Lung (tissue), 12 donors: ENCODE data around the gene EPB41L3. TPM values are rescaled to one million over a fixed set of nuclear protein-coding genes. Genes with fewer than 3 reads are reported as not detected.

Experiments
- ATAC-seq: fragments of 200-7000 bp; cut with Tn5 transposase; one replicate; pipeline ENCODE4 v1.9.1; 2020; ENCODE audit warnings: moderate number of reproducible peaks; ENCODE audit not compliant: insufficient read depth, low FRiP score
- DNase-seq, 3 donors: peaks; one replicate each; pipeline ENCODE4 v3.0.0-alpha.2; 2013 to 2017
- H3K27ac ChIP-seq, 2 donors: one replicate each; pipeline ENCODE4 v1.5.1; 2013; ENCODE audit warnings: mild to moderate bottlenecking in 2 of 2, moderate library complexity in 2 of 2, control low read depth in 1 of 2, inconsistent platforms in 1 of 2, low read depth in 1 of 2, low read length in 1 of 2
- H3K27me3 ChIP-seq, 3 donors: one replicate each; pipeline ENCODE4 v1.5.1; 2013; ENCODE audit warnings: low read length in 2 of 3; ENCODE audit not compliant: control insufficient read depth in 3 of 3, insufficient read depth in 3 of 3
- H3K36me3 ChIP-seq, 4 donors: one replicate each; pipeline ENCODE4 v1.5.1; 2013; ENCODE audit warnings: low read length in 4 of 4, mild to moderate bottlenecking in 1 of 4, moderate library complexity in 1 of 4; ENCODE audit not compliant: control insufficient read depth in 4 of 4, insufficient read depth in 4 of 4
- H3K4me1 ChIP-seq, 5 donors: one replicate each; pipeline ENCODE4 v1.5.1; 2013; ENCODE audit warnings: low read length in 5 of 5, mild to moderate bottlenecking in 2 of 5, moderate library complexity in 1 of 5; ENCODE audit not compliant: control insufficient read depth in 5 of 5, insufficient read depth in 5 of 5
- H3K4me3 ChIP-seq: one replicate; pipeline ENCODE4 v1.5.1; 2013; ENCODE audit warnings: mild to moderate bottlenecking, control low read depth, moderate library complexity
- H3K9ac ChIP-seq, 2 donors: one replicate each; pipeline ENCODE4 v1.5.1; 2013; ENCODE audit warnings: low read length in 2 of 2, control low read depth in 1 of 2; ENCODE audit not compliant: insufficient read depth in 1 of 2
- H3K9me3 ChIP-seq, 4 donors: one replicate each; pipeline ENCODE4 v1.5.1; 2013; ENCODE audit warnings: low read length in 3 of 4, mild to moderate bottlenecking in 1 of 4, moderate library complexity in 1 of 4; ENCODE audit not compliant: control insufficient read depth in 4 of 4, insufficient read depth in 3 of 4
- CTCF ChIP-seq: IDR thresholded peaks from 2 replicates; pipeline ENCODE4 v1.5.1; 2012; ENCODE audit warnings: mild to moderate bottlenecking; ENCODE audit errors: control extremely low read depth, extremely low read depth
- WGBS, 2 donors: extraction: QIAGEN DNeasy Blood & Tissue Kit; methylation state at CpG; one replicate each; pipeline ENCODE4 v1.1.7; 2013; 5-methylcytosine and 5-hydroxymethylcytosine counted together
- polyA plus RNA-seq, 2 donors: library from polyadenylated mRNA; stranded (reverse); fragments of 200-250 nt; gene quantifications; one replicate each; pipeline ENCODE4 v1.2.1, GENCODE V29; 2013
- total RNA-seq, 2 donors: library from RNA; depleted of rRNA in 1 of 2; stranded (reverse); fragments of >200 nt in 1 of 2; gene quantifications; one replicate each; pipeline ENCODE4 v1.2.1, GENCODE V29; 2014 to 2021
- donor health status: control.
- donor health status: control.
- donor health status: Bipolar disorder and iron deficiency.
- donor health status: healthy.
- donor health status: DM: yes; HTN: yes; CAD: no.

The EPB41L3 gene
- total and polyA plus RNA-seq, 4 donors = 19.0 to 64.0 (median 39.9) TPM

GRCh38 chr18:5539391-5539790 lies 4.4 kb downstream of the EPB41L3 start:
- no peak overlapping the region for H3K4me3 ChIP-seq
- H3K9me3 ChIP-seq = no peaks in the 10 kb centered on the region
- no peak overlapping the region for H3K27ac ChIP-seq
- H3K27me3 ChIP-seq = no peaks in the 10 kb centered on the region
- 87 to 90% methylated on average over 2 of the region's 2 CpGs for WGBS, 2 donors
- no peak for TF ChIP-seq CTCF
- ATAC-seq (no peak), DNase-seq (no peak)
- H3K4me1 ChIP-seq = peaks cover 0 to 16% (median 2%) of the 10 kb centered on the region in 5 donors
- no peaks in the 10 kb centered on the region for H3K36me3 ChIP-seq
- H3K9ac ChIP-seq = no peak overlapping the region

- no peak for TF ChIP-seq CTCF
- H3K9me3 ChIP-seq = no peaks in the 10 kb centered on the region
- H3K27ac ChIP-seq = no peak overlapping the region
- H3K27me3 ChIP-seq = no peaks in the 10 kb centered on the region
- no peak overlapping the region for H3K4me3 ChIP-seq
- no peaks in the 10 kb centered on the region for H3K36me3 ChIP-seq
- H3K9ac ChIP-seq = no peak overlapping the region
- WGBS, 2 donors = 70 to 81% methylated on average over 2 of the region's 2 CpGs
- DNase-seq = no peak
- H3K4me1 ChIP-seq = peaks cover 0 to 11% (median 2%) of the 10 kb centered on the region in 5 donors
- ATAC-seq = no peak
These were observed 5.3 kb downstream of the EPB41L3 start for GRCh38 chr18:5538544-5538943.

- WGBS, 2 donors = 75 to 87% methylated on average over 2 of the region's 2 CpGs
- no peak for TF ChIP-seq CTCF
- peaks cover 0 to 11% (median 2%) of the 10 kb centered on the region in 5 donors for H3K4me1 ChIP-seq
These were observed 5.9 kb downstream of the EPB41L3 start for GRCh38 chr18:5537860-5538259.

GRCh38 chr18:5534845-5535244 lies 9.0 kb downstream of the EPB41L3 start:
- no peak for TF ChIP-seq CTCF
- Histone ChIP-seq H3K27ac (no peak overlapping the region), H3K9ac (no peak overlapping the region), H3K36me3 (no peaks in the 10 kb centered on the region), H3K4me1 (no peaks in the 10 kb centered on the region), H3K4me3 (no peak overlapping the region), H3K9me3 (no peaks in the 10 kb centered on the region), H3K27me3 (no peaks in the 10 kb centered on the region)
- 89 to 91% methylated on average over 5 of the region's 5 CpGs for WGBS, 2 donors
- DNase-seq (no peak), ATAC-seq (no peak)

More at GRCh38 chr18:5537860-5538259, 5.9 kb downstream of the EPB41L3 start:
- Histone ChIP-seq H3K9ac (no peak overlapping the region), H3K36me3 (no peaks in the 10 kb centered on the region), H3K4me3 (no peak overlapping the region), H3K27me3 (no peaks in the 10 kb centered on the region), H3K9me3 (no peaks in the 10 kb centered on the region), H3K27ac (no peak overlapping the region)
- ATAC-seq = no peak
- DNase-seq = no peak
